Stimulated activated naive B cell treated with anti-CD40 and anti-IgM and Interleukin-4, amounts not matched to agents 10 μg/mL and 1 μg/mL and 100 μg/mL, for 72 hours (primary cell): ENCODE results near the gene GOLGA8R.
"Not testable (repeated sequence)": the region's sequence is repeated elsewhere in the genome, so short reads cannot be mapped to it uniquely, and the experiment has no call there.

ENCODE experiments used
- ATAC-seq, 2 donors: fragments of 150-1000 bp; cut with Tn5 transposase; replicated peaks; 2 replicates each; pipeline ENCODE4 v1.10.0; 2021; ENCODE audit warnings: moderate library complexity in 1 of 2
- DNase-seq: peaks from one replicate; pipeline ENCODE4 v3.0.0; 2021
- H3K27ac Mint-ChIP-seq: one replicate; pipeline ENCODE4 v1.8.0; 2022; ENCODE audit warnings: mild to moderate bottlenecking, mixed read lengths
- H3K27me3 Mint-ChIP-seq, 2 donors: one replicate each; pipeline ENCODE4 v1.8.0; 2022; ENCODE audit warnings: mixed read lengths in 2 of 2
- H3K36me3 Mint-ChIP-seq, 2 donors: one replicate each; pipeline ENCODE4 v1.8.0; 2022; ENCODE audit warnings: mixed read lengths in 2 of 2, mild to moderate bottlenecking in 1 of 2
- H3K4me1 Mint-ChIP-seq, 2 donors: one replicate each; pipeline ENCODE4 v1.8.0; 2022; ENCODE audit warnings: mixed read lengths in 2 of 2, mild to moderate bottlenecking in 1 of 2
- H3K4me3 Mint-ChIP-seq, 2 donors: one replicate each; pipeline ENCODE4 v1.8.0; 2022; ENCODE audit warnings: mild to moderate bottlenecking in 2 of 2, mixed read lengths in 2 of 2, moderate library complexity in 1 of 2
- H3K9me3 Mint-ChIP-seq, 2 donors: one replicate each; pipeline ENCODE4 v1.8.0; 2022; ENCODE audit warnings: mixed read lengths in 2 of 2, mild to moderate bottlenecking in 1 of 2

GOLGA8R gene

GRCh38 chr15:30375872-30376271 lies 38.2 kb downstream of the GOLGA8R start:
- H3K36me3 Mint-ChIP-seq, ATAC-seq, H3K4me3 Mint-ChIP-seq, H3K4me1 Mint-ChIP-seq, H3K27ac Mint-ChIP-seq, H3K27me3 Mint-ChIP-seq, H3K9me3 Mint-ChIP-seq, DNase-seq: not testable (repeated sequence)

DNA sequence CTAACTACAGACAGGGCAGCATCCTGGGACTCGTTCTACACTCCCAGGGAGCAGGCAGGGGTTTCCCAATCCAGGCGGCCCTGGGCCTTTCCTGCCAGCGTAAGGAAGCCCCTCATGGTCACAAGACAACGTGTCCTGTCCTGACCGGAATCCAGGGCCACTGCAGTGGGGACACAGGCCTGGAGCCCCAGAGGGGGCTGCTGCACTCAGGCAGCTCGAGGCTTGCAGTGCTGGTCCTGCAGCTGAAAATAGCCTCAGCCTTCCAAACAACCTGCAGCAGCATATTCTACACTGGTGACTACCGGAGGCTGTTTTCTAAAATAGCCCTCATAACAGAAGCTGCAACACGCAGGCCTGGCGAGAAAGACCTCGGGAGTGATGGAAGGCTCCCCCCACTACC lies 39.2 kb downstream of the GOLGA8R start:
- not testable (repeated sequence) for H3K4me3 Mint-ChIP-seq, DNase-seq, H3K36me3 Mint-ChIP-seq, H3K27ac Mint-ChIP-seq, H3K27me3 Mint-ChIP-seq, H3K4me1 Mint-ChIP-seq, H3K9me3 Mint-ChIP-seq, ATAC-seq

DNA sequence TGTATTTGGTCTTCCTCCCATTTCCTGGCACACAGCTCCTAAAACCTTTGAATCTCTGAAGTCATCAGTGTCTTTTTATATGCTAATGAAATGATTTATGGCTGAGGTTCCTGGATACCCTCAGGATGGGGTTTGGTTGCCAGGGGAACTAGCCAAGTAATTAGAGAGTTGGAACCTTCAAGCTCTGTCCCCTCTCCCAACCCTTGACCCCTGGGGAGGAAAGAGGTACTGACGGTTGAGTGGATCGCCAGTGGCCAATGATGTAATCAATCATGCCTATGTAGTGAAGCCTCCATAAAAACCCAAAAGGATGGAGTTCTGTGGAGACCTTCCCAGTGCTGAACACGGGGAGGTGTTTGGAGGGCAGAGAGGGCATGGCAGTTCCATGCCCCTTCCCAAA lies 45.8 kb downstream of the GOLGA8R start:
- not testable (repeated sequence) for DNase-seq, H3K9me3 Mint-ChIP-seq, H3K36me3 Mint-ChIP-seq, H3K27me3 Mint-ChIP-seq, ATAC-seq, H3K4me1 Mint-ChIP-seq, H3K27ac Mint-ChIP-seq, H3K4me3 Mint-ChIP-seq

GRCh38 chr15:30367246-30367645 lies 46.8 kb downstream of the GOLGA8R start:
- ATAC-seq, H3K36me3 Mint-ChIP-seq, H3K27me3 Mint-ChIP-seq, DNase-seq, H3K4me3 Mint-ChIP-seq, H3K4me1 Mint-ChIP-seq, H3K27ac Mint-ChIP-seq, H3K9me3 Mint-ChIP-seq: not testable (repeated sequence)

DNA sequence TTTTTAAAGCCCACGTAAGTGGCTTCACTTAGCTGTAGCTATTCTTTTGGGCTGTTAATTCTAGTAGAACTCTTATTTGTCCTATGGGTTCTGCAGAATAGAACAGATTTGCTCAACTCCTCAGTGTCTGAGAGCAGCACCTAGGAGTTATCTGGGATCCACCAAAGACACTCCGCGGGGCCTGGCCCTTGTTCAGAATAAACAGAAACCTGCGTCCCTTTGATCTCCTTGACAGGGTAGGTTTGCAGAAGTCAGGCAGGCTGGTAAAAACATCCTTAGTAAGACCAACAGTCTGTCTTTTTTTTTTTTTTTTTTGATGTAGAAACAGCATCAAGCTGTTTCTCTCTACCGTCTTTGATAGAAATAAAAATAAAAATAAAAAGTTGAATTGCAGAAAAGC lies 52.7 kb downstream of the GOLGA8R start:
- not testable (repeated sequence) for H3K27me3 Mint-ChIP-seq, H3K9me3 Mint-ChIP-seq, H3K4me3 Mint-ChIP-seq, H3K4me1 Mint-ChIP-seq, H3K27ac Mint-ChIP-seq, H3K36me3 Mint-ChIP-seq, DNase-seq, ATAC-seq

DNA sequence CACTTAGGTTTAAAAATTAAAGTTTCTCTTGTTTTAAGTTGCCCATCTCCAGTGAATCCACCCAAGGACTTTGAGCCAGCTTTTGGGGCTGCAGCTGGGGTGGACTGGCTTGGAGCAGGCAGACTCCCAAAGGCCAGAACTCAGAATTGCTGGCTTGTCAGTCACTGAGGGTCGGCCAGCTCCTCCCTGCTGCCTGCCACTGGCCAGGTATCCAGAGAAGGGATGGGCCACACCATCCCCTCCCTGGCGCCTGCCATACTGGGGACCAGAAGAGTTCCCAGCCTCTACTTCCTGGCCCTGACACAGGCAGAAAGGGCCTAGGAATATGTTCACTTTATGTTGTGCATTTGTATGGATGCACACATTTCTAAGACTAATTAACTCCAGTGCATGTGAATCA lies 53.1 kb downstream of the GOLGA8R start:
- H3K4me3 Mint-ChIP-seq, H3K4me1 Mint-ChIP-seq, H3K27ac Mint-ChIP-seq, H3K27me3 Mint-ChIP-seq, DNase-seq, H3K9me3 Mint-ChIP-seq, ATAC-seq, H3K36me3 Mint-ChIP-seq: not testable (repeated sequence)

- DNase-seq, H3K9me3 Mint-ChIP-seq, ATAC-seq, H3K4me1 Mint-ChIP-seq, H3K27me3 Mint-ChIP-seq, H3K36me3 Mint-ChIP-seq, H3K4me3 Mint-ChIP-seq, H3K27ac Mint-ChIP-seq: not testable (repeated sequence)
Measured at GRCh38 chr15:30355043-30355442, 59.0 kb downstream of the GOLGA8R start.
